MCF 10A (cell line): ENCODE results near the gene SERPINE1. TPM values are rescaled to one million over a fixed set of nuclear protein-coding genes. Genes with fewer than 3 reads are reported as not detected.

Source experiments
- BruUV-seq: library from RNA; stranded (reverse); fragments of 400-500 nt; replicated peaks from 2 replicates; lab custom pipeline; 2021; lab: Mats Ljungman, UMichigan
- CTCF ChIA-PET: fragments of 300-600 bp; sonication (Branson Sonifier 250); formaldehyde crosslinking; extraction: SDS; loops from one replicate; lab custom pipeline; 2021; ENCODE audit warnings: antibody characterized with exemption, inconsistent platforms; lab: Yijun Ruan, JAX
- POLR2A ChIA-PET: fragments of 300-600, 350-650 bp; sonication (Branson Sonifier 250); formaldehyde crosslinking; extraction: SDS; loops from one replicate; lab custom pipeline; 2020; ENCODE audit warnings: antibody characterized with exemption, inconsistent platforms; lab: Yijun Ruan, JAX
- DNase-seq: peaks from one replicate; pipeline ENCODE4 v3.0.0-alpha.2; 2018; ENCODE audit not compliant: unreplicated experiment
- H3K27ac Mint-ChIP-seq: one replicate; pipeline ENCODE4 v1.8.0; 2022; ENCODE audit warnings: mild to moderate bottlenecking, low read depth, mixed read lengths; ENCODE audit not compliant: unreplicated experiment
- H3K27me3 Mint-ChIP-seq: one replicate; pipeline ENCODE4 v1.8.0; 2022; ENCODE audit warnings: mixed read lengths; ENCODE audit not compliant: insufficient read depth, unreplicated experiment
- H3K36me3 Mint-ChIP-seq: one replicate; pipeline ENCODE4 v1.8.0; 2022; ENCODE audit warnings: mild to moderate bottlenecking, moderate library complexity, mixed read lengths; ENCODE audit not compliant: insufficient read depth, unreplicated experiment
- H3K4me1 Mint-ChIP-seq: one replicate; pipeline ENCODE4 v1.8.0; 2022; ENCODE audit warnings: mixed read lengths; ENCODE audit not compliant: insufficient read depth, unreplicated experiment
- H3K4me3 Mint-ChIP-seq: one replicate; pipeline ENCODE4 v1.8.0; 2022; ENCODE audit warnings: mild to moderate bottlenecking, moderate library complexity, mixed read lengths; ENCODE audit not compliant: unreplicated experiment
- H3K9me3 Mint-ChIP-seq: one replicate; pipeline ENCODE4 v1.8.0; 2022; ENCODE audit warnings: mixed read lengths; ENCODE audit not compliant: unreplicated experiment
- intact Hi-C: fragments of 100-400 bp; cut with micrococcal nuclease; formaldehyde crosslinking; loops from 2 replicates; pipeline ENCODE4 v1.14.1; 2022
- total RNA-seq: library from RNA; stranded (reverse); gene quantifications from 2 replicates; pipeline ENCODE4 v1.2.3, GENCODE V29; 2022
- TF ChIP-seq, protein P1 (sequence below): fragments of 200-600 bp; IDR thresholded peaks from one replicate; pipeline ENCODE4 v1.8.0; 2022; ENCODE audit warnings: antibody characterized with exemption, mild to moderate bottlenecking; ENCODE audit not compliant: unreplicated experiment

SERPINE1 gene
- total RNA-seq, 1 experiment from 2014 or later, result 80.6 TPM

- ChIA-PET POLR2A (interaction anchor here (0.6 to 1.9 kb wide), 6 partner anchors 9 to 79 kb away, joined by 3 to 7 read pairs (median 3); partner anchors contain the start of genes PLOD3, VGF and ZNHIT1), CTCF (interaction anchor here (0.5 to 1.9 kb wide), 6 partner anchors 11 to 879 kb away, joined by 3 to 16 read pairs (median 4); partner anchors contain the start of gene FIS1)
- no peaks in the 10 kb centered on the region for H3K36me3 Mint-ChIP-seq
- H3K27ac Mint-ChIP-seq, result no peak overlapping the region
- no TSS peak for BruUV-seq
- DNase-seq, result peak; percentile 68
- no peaks in the 10 kb centered on the region for H3K9me3 Mint-ChIP-seq
- intact Hi-C loops, result no loop called here
- H3K4me3 Mint-ChIP-seq, result peak overlapping the region; percentile 61
- H3K4me1 Mint-ChIP-seq, result peaks cover 21% of the 10 kb centered on the region
- H3K27me3 Mint-ChIP-seq, result peaks cover 69% of the 10 kb centered on the region
- TF ChIP-seq, protein P1, sequence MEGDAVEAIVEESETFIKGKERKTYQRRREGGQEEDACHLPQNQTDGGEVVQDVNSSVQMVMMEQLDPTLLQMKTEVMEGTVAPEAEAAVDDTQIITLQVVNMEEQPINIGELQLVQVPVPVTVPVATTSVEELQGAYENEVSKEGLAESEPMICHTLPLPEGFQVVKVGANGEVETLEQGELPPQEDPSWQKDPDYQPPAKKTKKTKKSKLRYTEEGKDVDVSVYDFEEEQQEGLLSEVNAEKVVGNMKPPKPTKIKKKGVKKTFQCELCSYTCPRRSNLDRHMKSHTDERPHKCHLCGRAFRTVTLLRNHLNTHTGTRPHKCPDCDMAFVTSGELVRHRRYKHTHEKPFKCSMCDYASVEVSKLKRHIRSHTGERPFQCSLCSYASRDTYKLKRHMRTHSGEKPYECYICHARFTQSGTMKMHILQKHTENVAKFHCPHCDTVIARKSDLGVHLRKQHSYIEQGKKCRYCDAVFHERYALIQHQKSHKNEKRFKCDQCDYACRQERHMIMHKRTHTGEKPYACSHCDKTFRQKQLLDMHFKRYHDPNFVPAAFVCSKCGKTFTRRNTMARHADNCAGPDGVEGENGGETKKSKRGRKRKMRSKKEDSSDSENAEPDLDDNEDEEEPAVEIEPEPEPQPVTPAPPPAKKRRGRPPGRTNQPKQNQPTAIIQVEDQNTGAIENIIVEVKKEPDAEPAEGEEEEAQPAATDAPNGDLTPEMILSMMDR, result no peak
Measured at GRCh38 chr7:101173752-101174244, 46.9 kb downstream of the SERPINE1 start.

DNA sequence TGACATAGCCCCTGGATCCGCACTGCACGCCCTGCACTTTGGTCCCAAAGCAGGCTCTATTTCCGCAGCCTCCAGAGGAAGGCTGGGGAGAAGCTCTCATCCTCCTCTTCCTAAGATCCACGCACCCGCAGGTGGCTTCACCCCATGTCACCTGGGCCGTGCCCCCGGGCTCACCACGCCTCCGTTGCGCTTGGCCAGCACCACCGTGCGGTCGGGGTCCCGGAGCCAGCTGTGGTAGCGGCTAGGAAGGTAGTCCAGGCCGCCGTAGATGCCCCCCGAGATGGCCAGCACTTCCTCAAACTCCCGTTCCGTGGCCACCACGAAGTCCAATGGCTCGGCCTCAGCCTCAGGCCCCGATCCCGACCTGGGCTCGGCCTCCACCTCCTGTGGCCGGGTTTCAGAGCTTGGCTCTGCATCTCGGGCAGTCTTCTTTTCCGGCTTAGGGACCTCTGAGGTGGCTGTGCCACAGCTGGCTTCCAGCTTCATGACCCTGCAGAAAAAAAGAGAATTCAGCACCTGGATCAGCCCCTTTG, 47.5 kb downstream of the SERPINE1 start:
- BruUV-seq, result no TSS peak
- intact Hi-C loops, result no loop called here
- no peak for DNase-seq
- TF ChIP-seq, protein P1, result no peak
- ChIA-PET POLR2A (interaction anchor here (0.6 to 1.9 kb wide), 6 partner anchors 9 to 222 kb away, joined by 3 to 7 read pairs (median 4); partner anchors contain the start of genes PLOD3, VGF and ZNHIT1), CTCF (interaction anchor here (0.5 to 1.9 kb wide), 9 partner anchors 10 to 108 kb away, joined by 3 to 16 read pairs (median 4); partner anchors contain the start of gene FIS1)
- H3K27ac Mint-ChIP-seq, result no peak overlapping the region
- H3K4me1 Mint-ChIP-seq, result peaks cover 21% of the 10 kb centered on the region
- H3K36me3 Mint-ChIP-seq, result no peaks in the 10 kb centered on the region
- peak overlapping the region; percentile 61 for H3K4me3 Mint-ChIP-seq
- H3K9me3 Mint-ChIP-seq, result no peaks in the 10 kb centered on the region
- H3K27me3 Mint-ChIP-seq, result peaks cover 69% of the 10 kb centered on the region

GRCh38 chr7:101175664-101176063, 48.8 kb downstream of the SERPINE1 start:
- no peak for DNase-seq
- Mint-ChIP-seq H3K36me3 (no peaks in the 10 kb centered on the region), H3K27ac (no peak overlapping the region), H3K27me3 (peaks cover 66% of the 10 kb centered on the region), H3K9me3 (no peaks in the 10 kb centered on the region), H3K4me3 (no peak overlapping the region), H3K4me1 (peaks cover 16% of the 10 kb centered on the region)
- POLR2A ChIA-PET, result no interaction called here
- intact Hi-C loops, result no loop called here
- CTCF ChIA-PET, result interaction anchor here (2.2 kb wide), 1 partner anchor 16 kb away, joined by 22 read pairs; no protein-coding TSS in a partner anchor
- TF ChIP-seq, protein P1, result no peak
- no TSS peak for BruUV-seq

GRCh38 chr7:101177644-101178043, 50.7 kb downstream of the SERPINE1 start:
- H3K27ac Mint-ChIP-seq, result no peak overlapping the region
- H3K9me3 Mint-ChIP-seq, result no peaks in the 10 kb centered on the region
- TF ChIP-seq, protein P1, result no peak
- intact Hi-C loops, result no loop called here
- ChIA-PET CTCF (interaction anchor here (0.7 to 2.2 kb wide), 3 partner anchors 14 to 202 kb away, joined by 3 to 22 read pairs (median 3); no protein-coding TSS in a partner anchor), POLR2A (interaction anchor here (1.5 kb wide), 1 partner anchor 75 kb away, joined by 3 read pairs; no protein-coding TSS in a partner anchor)
- no peak overlapping the region for H3K4me3 Mint-ChIP-seq
- H3K27me3 Mint-ChIP-seq, result peaks cover 51% of the 10 kb centered on the region
- H3K4me1 Mint-ChIP-seq, result peaks cover 11% of the 10 kb centered on the region
- no peak for DNase-seq
- H3K36me3 Mint-ChIP-seq, result no peaks in the 10 kb centered on the region
- no TSS peak for BruUV-seq
